Ovary (tissue), 9 donors: ENCODE results near the gene NCK2. TPM values are rescaled to one million over a fixed set of nuclear protein-coding genes. Genes with fewer than 3 reads are reported as not detected.

Source experiments
- DNase-seq, 5 donors: peaks; one replicate each; pipeline ENCODE4 v3.0.0-alpha.2; 2019 to 2020
- H3K27ac ChIP-seq, 2 donors: fragments of 200-600 bp; one replicate each; pipeline versions ENCODE4 v1.5.1 to v1.8.0; 2019 to 2022
- H3K27me3 ChIP-seq: fragments of 200-600 bp; one replicate; pipeline ENCODE4 v1.8.0; 2022
- H3K36me3 ChIP-seq: fragments of 200-600 bp; sonication (generic); one replicate; pipeline ENCODE4 v1.5.1; 2019
- H3K4me1 ChIP-seq: one replicate; pipeline ENCODE4 v1.8.1; 2013; ENCODE audit warnings: mild to moderate bottlenecking, moderate library complexity; ENCODE audit not compliant: insufficient read depth
- H3K4me3 ChIP-seq: fragments of 200-600 bp; sonication (generic); one replicate; pipeline ENCODE4 v1.5.1; 2017
- H3K9me3 ChIP-seq, 2 donors: fragments of 200-600 bp in 1 of 2; sonication (generic) in 1 of 2; one replicate each; pipeline versions ENCODE4 v1.5.1 to v1.8.1; 2013 to 2019; ENCODE audit warnings: mild to moderate bottlenecking in 1 of 2, moderate library complexity in 1 of 2
- CTCF ChIP-seq, 3 donors: fragments of 450-650 bp in 2 of 3; fragments of 200-600 bp in 1 of 3; IDR thresholded peaks; one replicate each; pipeline versions ENCODE4 v1.5.1 to v1.8.0; 2016 to 2022; ENCODE audit warnings: antibody characterized with exemption in 3 of 3, mild to moderate bottlenecking in 1 of 3
- EP300 ChIP-seq: sonication (generic); formaldehyde crosslinking; IDR thresholded peaks from one replicate; pipeline ENCODE4 v1.6.1; 2017; ENCODE audit warnings: antibody characterized with exemption
- POLR2A ChIP-seq: fragments of 450-650 bp; IDR thresholded peaks from one replicate; pipeline ENCODE4 v1.6.1; 2017; ENCODE audit warnings: antibody characterized with exemption, mild to moderate bottlenecking, moderate library complexity
- WGBS, 3 donors: extraction: QIAGEN DNeasy Blood & Tissue Kit in 1 of 3; methylation state at CpG; one replicate each; pipeline versions ENCODE4 v1.1.5 to v1.1.7; 2013 to 2017; 5-methylcytosine and 5-hydroxymethylcytosine counted together
- intact Hi-C, 4 donors: fragments of 100-400 bp; cut with DNase I; formaldehyde crosslinking; loops; one replicate each; pipeline versions ENCODE4 v1.11.0 to v1.15.1; 2022 to 2023
- polyA plus RNA-seq, 2 donors: library from polyadenylated mRNA; stranded (reverse); fragments of 200-250 nt in 1 of 2; fragments of 350-450 nt in 1 of 2; fragmentation: Illumina TruSeq in 1 of 2; extraction: RNeasy Lipid Tissue Mini Kit (QIAGEN cat#74804) in 1 of 2; gene quantifications; one replicate each; pipeline ENCODE4 v1.2.3, GENCODE V29; 2013 to 2014
- total RNA-seq, 7 donors: library from RNA; depleted of rRNA in 2 of 7; stranded (reverse); fragments of >200 nt in 2 of 7; fragmentation: NEBNext Ultra II Directional in 3 of 7; extraction: Animal tissue kit (Norgen Biotek cat#: 25700) in 3 of 7; gene quantifications; one replicate each; pipeline versions ENCODE4 v1.1.0 to v1.2.4, GENCODE V29; 2016 to 2023
- donor health status: DM: no; HTN: no; CAD: no; lungs with moderate emphysema.
- donor health status: DM: no; HTN: no; CAD: no.
- donor health status: Bipolar disorder and iron deficiency.
- donor health status: DM: yes; HTN: yes; CAD: no.
- donor health status: DM: no; HTN: no; CAD: no.
- donor health status: DM: yes; HTN: yes; CAD: no.

NCK2 gene
- total and polyA plus RNA-seq, 9 donors, result 16.7 to 42.9 (median 31.2) TPM

DNA sequence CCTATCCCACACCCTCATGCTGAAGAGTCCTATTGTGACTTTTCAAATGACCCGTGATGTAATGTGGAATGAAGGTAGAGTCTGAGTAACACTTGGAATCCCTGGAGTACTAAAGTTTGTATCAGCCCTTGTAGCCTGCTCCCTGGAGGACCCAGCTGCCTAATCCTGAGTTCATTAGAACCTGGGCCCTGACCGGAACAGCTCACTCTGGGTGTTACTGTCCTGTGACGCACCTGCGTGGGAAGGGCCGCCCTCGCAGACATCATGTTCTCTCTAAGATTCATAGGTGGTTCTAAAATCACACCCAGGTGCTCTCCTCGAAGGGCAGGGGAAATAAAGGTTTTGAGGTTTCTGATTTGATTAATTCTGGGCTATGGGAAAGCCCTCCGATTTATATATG lies 62.3 kb downstream of the NCK2 start:
- Histone ChIP-seq H3K27ac (no peak overlapping the region), H3K36me3 (no peaks in the 10 kb centered on the region), H3K27me3 (no peaks in the 10 kb centered on the region), H3K4me3 (no peak overlapping the region), H3K9me3 (no peaks in the 10 kb centered on the region), H3K4me1 (peaks cover 10% of the 10 kb centered on the region)
- DNase-seq, result no peak
- TF ChIP-seq EP300 (no peak), POLR2A (no peak), CTCF (IDR thresholded peaks at IDR 0.05) (no peak)
- 90 to 94% (median 92%) methylated on average over 8 of the region's 8 CpGs for WGBS, 3 donors
- intact Hi-C loops, result no loop called here

DNA sequence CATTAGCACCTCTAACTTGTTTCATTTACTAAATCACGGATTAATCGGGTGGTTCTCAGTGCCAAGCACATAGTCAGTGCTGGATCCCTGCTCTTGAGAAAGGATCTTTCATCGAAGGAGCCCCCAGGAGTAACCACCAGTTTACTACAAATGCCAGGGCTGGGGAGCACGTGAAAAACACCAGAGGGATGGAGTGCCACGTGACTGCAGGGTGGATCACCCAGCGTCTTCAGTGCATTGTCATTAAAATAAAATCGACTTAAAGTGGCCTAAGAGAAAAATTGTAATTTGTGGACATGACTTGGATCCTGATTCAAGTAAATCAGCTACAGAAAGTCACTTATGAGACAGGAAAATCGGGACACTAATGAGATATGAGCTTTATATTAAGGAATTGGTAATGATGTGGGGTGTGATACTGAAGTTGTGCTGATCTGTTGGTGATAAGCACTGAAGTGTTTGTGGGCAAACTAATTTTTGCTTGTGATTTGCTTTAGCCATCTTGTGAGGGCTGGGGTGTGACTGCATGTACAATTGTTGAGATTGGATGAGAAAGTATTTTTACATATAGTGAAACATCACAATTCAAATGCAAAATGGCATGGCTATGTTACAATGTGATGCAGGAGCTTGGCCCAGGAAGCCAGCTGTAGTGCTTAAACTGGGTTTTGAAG lies 63.8 kb downstream of the NCK2 start:
- H3K4me1 ChIP-seq, result peaks cover 13% of the 10 kb centered on the region
- DNase-seq, result no peak
- no peaks in the 10 kb centered on the region for H3K9me3 ChIP-seq
- no peak overlapping the region for H3K27ac ChIP-seq
- WGBS, 3 donors, result 91% methylated on average over 8 of the region's 8 CpGs
- TF ChIP-seq POLR2A (no peak), EP300 (no peak), CTCF (IDR thresholded peaks at IDR 0.05) (no peak)
- no peak overlapping the region for H3K4me3 ChIP-seq
- intact Hi-C loops, result no loop called here
- no peaks in the 10 kb centered on the region for H3K36me3 ChIP-seq
- no peaks in the 10 kb centered on the region for H3K27me3 ChIP-seq

GRCh38 chr2:105809097-105809473 lies 64.4 kb downstream of the NCK2 start:
- intact Hi-C loops, result no loop called here
- no peak overlapping the region for H3K4me3 ChIP-seq
- WGBS, 3 donors, result 84 to 97% (median 96%) methylated on average over 4 of the region's 4 CpGs

GRCh38 chr2:105809723-105810122 lies 65.0 kb downstream of the NCK2 start:
- no peak overlapping the region for H3K4me3 ChIP-seq
- no peaks in the 10 kb centered on the region for H3K27me3 ChIP-seq
- H3K36me3 ChIP-seq, result no peaks in the 10 kb centered on the region
- no peaks in the 10 kb centered on the region for H3K9me3 ChIP-seq
- TF ChIP-seq CTCF (IDR thresholded peaks at IDR 0.05), result no peak
- no peak for TF ChIP-seq EP300
- no peak for TF ChIP-seq POLR2A
- WGBS, 3 donors, result 77 to 82% (median 82%) methylated on average over 3 of the region's 3 CpGs
- no peak for DNase-seq
- peaks cover 10% of the 10 kb centered on the region for H3K4me1 ChIP-seq
- H3K27ac ChIP-seq, result no peak overlapping the region
- intact Hi-C loops, result loop anchor here in 1 of 4 donors (1.0 kb wide), 1 partner anchor 21 kb away; no protein-coding TSS in a partner anchor

More at GRCh38 chr2:105809097-105809473, 64.4 kb downstream of the NCK2 start:
- Histone ChIP-seq H3K36me3 (no peaks in the 10 kb centered on the region), H3K9me3 (no peaks in the 10 kb centered on the region), H3K4me1 (peaks cover 12% of the 10 kb centered on the region), H3K27me3 (no peaks in the 10 kb centered on the region), H3K27ac (no peak overlapping the region)
- TF ChIP-seq EP300 (no peak), CTCF (IDR thresholded peaks at IDR 0.05) (no peak), POLR2A (no peak)
- no peak for DNase-seq
